Ishikawa (cell line): ENCODE results near the gene GDF10.

Experiments
- CEBPB ChIP-seq: IDR thresholded peaks from 2 replicates; pipeline ENCODE4 v1.6.1; 2012
- CREB1 ChIP-seq: IDR thresholded peaks from 2 replicates; pipeline ENCODE4 v1.6.1; 2012; ENCODE audit warnings: low read depth
- EGR1 ChIP-seq: IDR thresholded peaks from 2 replicates; pipeline ENCODE4 v1.6.1; 2012
- EP300 ChIP-seq: IDR thresholded peaks from 2 replicates; pipeline ENCODE4 v1.6.1; 2012; ENCODE audit warnings: borderline replicate concordance
- NFIC ChIP-seq: IDR thresholded peaks from 2 replicates; pipeline ENCODE4 v1.6.1; 2012
- TAF1 ChIP-seq: IDR thresholded peaks from 2 replicates; pipeline ENCODE4 v1.6.1; 2012; ENCODE audit warnings: low read depth, mild to moderate bottlenecking
- YY1 ChIP-seq: IDR thresholded peaks from 2 replicates; pipeline ENCODE4 v1.6.1; 2012; ENCODE audit warnings: low read depth
- ZBTB7A ChIP-seq: IDR thresholded peaks from 2 replicates; pipeline ENCODE4 v1.6.1; 2012; ENCODE audit warnings: low read depth
- TF ChIP-seq, protein P1 (sequence below): IDR thresholded peaks from 2 replicates; pipeline ENCODE4 v1.6.1; 2012; ENCODE audit warnings: low read depth, mild to moderate bottlenecking
- TF ChIP-seq, protein P2 (sequence below): IDR thresholded peaks from 2 replicates; pipeline ENCODE4 v1.6.1; 2012

DNA sequence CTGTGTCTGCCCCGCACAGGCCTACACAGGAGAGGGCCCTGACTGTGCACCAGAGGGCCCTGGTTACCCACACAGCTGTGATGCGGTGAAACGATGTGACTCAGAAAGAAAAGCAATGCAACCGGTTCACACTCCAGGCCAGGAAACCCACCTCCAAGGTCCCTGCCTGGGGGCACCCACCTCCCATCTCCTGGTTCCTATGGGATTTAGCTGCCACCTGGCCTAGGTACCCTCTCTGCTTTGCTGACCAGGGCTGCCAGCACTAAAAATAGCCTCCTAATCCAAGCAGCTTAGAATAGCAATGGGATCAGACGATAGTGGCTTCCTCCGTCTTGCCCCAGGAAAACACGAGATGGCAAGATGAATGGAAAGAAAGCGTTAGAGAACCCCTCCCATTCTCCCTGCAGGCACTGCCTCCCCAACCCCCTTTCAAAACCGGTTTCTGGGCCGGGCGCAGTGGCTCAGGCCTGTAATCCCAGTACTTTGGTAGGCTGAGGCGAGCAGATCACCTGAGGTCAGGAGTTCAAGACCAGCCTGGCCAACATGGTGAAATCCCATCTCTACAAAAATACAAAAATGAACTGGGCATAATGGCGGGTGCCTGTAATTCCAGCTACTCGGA lies 60.5 kb downstream of the GDF10 start:
- TF ChIP-seq EP300 (no peak), TAF1 (no peak), CREB1 (no peak), EGR1 (no peak), CEBPB (no peak), YY1 (no peak), NFIC (no peak), ZBTB7A (no peak)
- TF ChIP-seq, protein P1, sequence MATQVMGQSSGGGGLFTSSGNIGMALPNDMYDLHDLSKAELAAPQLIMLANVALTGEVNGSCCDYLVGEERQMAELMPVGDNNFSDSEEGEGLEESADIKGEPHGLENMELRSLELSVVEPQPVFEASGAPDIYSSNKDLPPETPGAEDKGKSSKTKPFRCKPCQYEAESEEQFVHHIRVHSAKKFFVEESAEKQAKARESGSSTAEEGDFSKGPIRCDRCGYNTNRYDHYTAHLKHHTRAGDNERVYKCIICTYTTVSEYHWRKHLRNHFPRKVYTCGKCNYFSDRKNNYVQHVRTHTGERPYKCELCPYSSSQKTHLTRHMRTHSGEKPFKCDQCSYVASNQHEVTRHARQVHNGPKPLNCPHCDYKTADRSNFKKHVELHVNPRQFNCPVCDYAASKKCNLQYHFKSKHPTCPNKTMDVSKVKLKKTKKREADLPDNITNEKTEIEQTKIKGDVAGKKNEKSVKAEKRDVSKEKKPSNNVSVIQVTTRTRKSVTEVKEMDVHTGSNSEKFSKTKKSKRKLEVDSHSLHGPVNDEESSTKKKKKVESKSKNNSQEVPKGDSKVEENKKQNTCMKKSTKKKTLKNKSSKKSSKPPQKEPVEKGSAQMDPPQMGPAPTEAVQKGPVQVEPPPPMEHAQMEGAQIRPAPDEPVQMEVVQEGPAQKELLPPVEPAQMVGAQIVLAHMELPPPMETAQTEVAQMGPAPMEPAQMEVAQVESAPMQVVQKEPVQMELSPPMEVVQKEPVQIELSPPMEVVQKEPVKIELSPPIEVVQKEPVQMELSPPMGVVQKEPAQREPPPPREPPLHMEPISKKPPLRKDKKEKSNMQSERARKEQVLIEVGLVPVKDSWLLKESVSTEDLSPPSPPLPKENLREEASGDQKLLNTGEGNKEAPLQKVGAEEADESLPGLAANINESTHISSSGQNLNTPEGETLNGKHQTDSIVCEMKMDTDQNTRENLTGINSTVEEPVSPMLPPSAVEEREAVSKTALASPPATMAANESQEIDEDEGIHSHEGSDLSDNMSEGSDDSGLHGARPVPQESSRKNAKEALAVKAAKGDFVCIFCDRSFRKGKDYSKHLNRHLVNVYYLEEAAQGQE = no peak
- TF ChIP-seq, protein P2, sequence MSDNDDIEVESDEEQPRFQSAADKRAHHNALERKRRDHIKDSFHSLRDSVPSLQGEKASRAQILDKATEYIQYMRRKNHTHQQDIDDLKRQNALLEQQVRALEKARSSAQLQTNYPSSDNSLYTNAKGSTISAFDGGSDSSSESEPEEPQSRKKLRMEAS = no peak
